Endothelial cell (in vitro differentiated cells): Measurements from ENCODE around the gene UBE2M. TPM values are rescaled to one million over a fixed set of nuclear protein-coding genes. Genes with fewer than 3 reads are reported as not detected.
"Not testable (repeated sequence)": the region's sequence is repeated elsewhere in the genome, so short reads cannot be mapped to it uniquely, and the experiment has no call there.

Experiments used
- DNase-seq: peaks from one replicate; pipeline ENCODE4 v3.0.0; 2021; ENCODE audit warnings: low spot score
- H3K27ac Mint-ChIP-seq: one replicate; pipeline ENCODE4 v1.8.0; 2021; ENCODE audit warnings: mixed read lengths, inconsistent platforms; ENCODE audit not compliant: unreplicated experiment
- H3K27me3 Mint-ChIP-seq: one replicate; pipeline ENCODE4 v1.8.0; 2021; ENCODE audit warnings: mild to moderate bottlenecking, moderate library complexity, mixed read lengths, inconsistent platforms; ENCODE audit not compliant: unreplicated experiment
- H3K36me3 Mint-ChIP-seq: one replicate; pipeline ENCODE4 v1.8.0; 2021; ENCODE audit warnings: mild to moderate bottlenecking, low read depth, mixed read lengths, inconsistent platforms; ENCODE audit not compliant: unreplicated experiment
- H3K4me1 Mint-ChIP-seq: one replicate; pipeline ENCODE4 v1.8.0; 2021; ENCODE audit warnings: mild to moderate bottlenecking, mixed read lengths, inconsistent platforms; ENCODE audit not compliant: unreplicated experiment
- H3K4me3 Mint-ChIP-seq: one replicate; pipeline ENCODE4 v1.8.0; 2021; ENCODE audit warnings: mild to moderate bottlenecking, mixed read lengths, inconsistent platforms; ENCODE audit not compliant: unreplicated experiment
- H3K9me3 Mint-ChIP-seq: one replicate; pipeline ENCODE4 v1.8.0; 2021; ENCODE audit warnings: mixed read lengths, inconsistent platforms; ENCODE audit not compliant: unreplicated experiment
- total RNA-seq: library from RNA; stranded (reverse); fragmentation: NEBNext Ultra II Directional; extraction: Animal tissue kit (Norgen Biotek cat#: 25700); gene quantifications from one replicate; pipeline ENCODE4 v1.2.1, GENCODE V29; 2021; ENCODE audit not compliant: unreplicated experiment
- TF ChIP-seq, protein P1 (sequence below): fragments of 200-600 bp; sonication (generic); IDR thresholded peaks from one replicate; pipeline ENCODE4 v1.5.0; 2021; ENCODE audit warnings: antibody characterized with exemption; ENCODE audit not compliant: unreplicated experiment

The UBE2M gene
- total RNA-seq, 1 donor from 2014 or later, result 81.6 TPM

DNA sequence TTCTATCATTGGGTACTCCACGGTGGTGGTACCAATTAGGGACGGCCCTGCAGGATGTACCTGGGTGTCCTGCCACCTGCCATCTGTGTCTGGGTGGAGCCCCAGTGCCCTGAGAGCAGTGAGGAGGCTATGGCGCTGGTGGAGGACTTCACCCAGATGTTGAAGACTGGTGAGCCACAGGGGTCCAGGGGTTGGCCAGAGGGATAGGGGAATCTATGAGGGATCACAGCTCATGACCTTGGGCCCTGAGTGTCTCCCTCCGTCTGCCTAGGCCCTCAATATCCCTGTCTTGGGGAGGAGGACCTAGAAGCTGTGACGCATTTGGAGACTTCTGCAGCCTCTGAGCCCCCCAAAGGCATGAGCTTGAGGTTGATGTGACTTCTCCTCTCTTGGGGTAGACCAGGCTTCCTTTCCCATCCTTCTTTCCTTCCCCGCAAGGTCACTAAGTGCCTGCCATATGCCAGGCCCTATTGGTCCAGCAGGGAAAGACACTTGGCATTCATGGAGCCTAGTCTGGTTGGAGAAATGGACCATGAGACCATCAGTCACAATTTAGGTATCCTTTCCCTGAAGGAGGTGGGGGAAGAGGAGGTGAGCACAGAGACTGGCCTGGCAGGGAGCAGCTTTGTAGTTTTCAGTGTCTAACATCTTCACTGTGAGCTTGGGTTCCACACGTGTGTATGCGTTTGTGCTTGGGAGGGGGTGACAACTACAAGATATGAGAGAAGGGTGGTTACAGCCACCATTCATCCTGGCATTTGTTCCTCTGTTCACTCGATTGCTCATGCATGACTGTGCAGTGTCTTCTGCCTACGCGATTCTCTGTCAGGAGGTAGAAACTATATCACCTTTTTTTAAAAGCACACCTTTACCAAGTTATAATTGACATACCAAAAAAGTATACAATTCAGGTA is 19.9 kb upstream of the UBE2M start:
- H3K27me3 Mint-ChIP-seq, result peaks cover 15% of the 10 kb centered on the region
- no peak for DNase-seq
- TF ChIP-seq, protein P1, sequence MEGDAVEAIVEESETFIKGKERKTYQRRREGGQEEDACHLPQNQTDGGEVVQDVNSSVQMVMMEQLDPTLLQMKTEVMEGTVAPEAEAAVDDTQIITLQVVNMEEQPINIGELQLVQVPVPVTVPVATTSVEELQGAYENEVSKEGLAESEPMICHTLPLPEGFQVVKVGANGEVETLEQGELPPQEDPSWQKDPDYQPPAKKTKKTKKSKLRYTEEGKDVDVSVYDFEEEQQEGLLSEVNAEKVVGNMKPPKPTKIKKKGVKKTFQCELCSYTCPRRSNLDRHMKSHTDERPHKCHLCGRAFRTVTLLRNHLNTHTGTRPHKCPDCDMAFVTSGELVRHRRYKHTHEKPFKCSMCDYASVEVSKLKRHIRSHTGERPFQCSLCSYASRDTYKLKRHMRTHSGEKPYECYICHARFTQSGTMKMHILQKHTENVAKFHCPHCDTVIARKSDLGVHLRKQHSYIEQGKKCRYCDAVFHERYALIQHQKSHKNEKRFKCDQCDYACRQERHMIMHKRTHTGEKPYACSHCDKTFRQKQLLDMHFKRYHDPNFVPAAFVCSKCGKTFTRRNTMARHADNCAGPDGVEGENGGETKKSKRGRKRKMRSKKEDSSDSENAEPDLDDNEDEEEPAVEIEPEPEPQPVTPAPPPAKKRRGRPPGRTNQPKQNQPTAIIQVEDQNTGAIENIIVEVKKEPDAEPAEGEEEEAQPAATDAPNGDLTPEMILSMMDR, result no peak
- no peaks in the 10 kb centered on the region for H3K9me3 Mint-ChIP-seq
- H3K4me3 Mint-ChIP-seq, result peak overlapping the region; percentile 51
- H3K36me3 Mint-ChIP-seq, result peaks cover 23% of the 10 kb centered on the region
- H3K4me1 Mint-ChIP-seq, result peaks cover 25% of the 10 kb centered on the region
- H3K27ac Mint-ChIP-seq, result no peak overlapping the region

DNA sequence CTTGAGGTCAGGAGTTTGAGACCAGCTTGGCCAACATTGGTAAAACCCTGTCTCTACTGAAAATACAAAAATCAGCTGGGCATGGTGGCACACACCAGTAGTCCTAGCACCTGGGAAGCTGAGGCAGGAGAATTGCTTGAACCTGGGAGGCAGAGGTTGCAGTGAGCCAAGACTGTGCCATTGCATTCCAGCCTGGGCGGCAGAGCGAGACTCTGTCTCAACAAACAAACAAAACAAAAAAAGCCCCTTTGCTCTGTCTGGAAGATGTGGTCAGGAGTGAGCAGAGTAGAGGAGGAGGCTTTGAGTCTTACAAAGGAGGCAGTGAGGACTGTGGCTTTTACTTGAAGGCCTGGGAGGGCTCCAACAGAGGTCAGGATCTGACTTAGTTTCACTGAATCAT is 19.2 kb upstream of the UBE2M start:
- H3K4me1 Mint-ChIP-seq, result peaks cover 28% of the 10 kb centered on the region
- peaks cover 20% of the 10 kb centered on the region for H3K27me3 Mint-ChIP-seq
- H3K36me3 Mint-ChIP-seq, result peaks cover 19% of the 10 kb centered on the region
- not testable (repeated sequence) for H3K9me3 Mint-ChIP-seq, DNase-seq
- H3K27ac Mint-ChIP-seq, result peak overlapping the region; percentile 26
- H3K4me3 Mint-ChIP-seq, result peak overlapping the region; percentile 51

DNA sequence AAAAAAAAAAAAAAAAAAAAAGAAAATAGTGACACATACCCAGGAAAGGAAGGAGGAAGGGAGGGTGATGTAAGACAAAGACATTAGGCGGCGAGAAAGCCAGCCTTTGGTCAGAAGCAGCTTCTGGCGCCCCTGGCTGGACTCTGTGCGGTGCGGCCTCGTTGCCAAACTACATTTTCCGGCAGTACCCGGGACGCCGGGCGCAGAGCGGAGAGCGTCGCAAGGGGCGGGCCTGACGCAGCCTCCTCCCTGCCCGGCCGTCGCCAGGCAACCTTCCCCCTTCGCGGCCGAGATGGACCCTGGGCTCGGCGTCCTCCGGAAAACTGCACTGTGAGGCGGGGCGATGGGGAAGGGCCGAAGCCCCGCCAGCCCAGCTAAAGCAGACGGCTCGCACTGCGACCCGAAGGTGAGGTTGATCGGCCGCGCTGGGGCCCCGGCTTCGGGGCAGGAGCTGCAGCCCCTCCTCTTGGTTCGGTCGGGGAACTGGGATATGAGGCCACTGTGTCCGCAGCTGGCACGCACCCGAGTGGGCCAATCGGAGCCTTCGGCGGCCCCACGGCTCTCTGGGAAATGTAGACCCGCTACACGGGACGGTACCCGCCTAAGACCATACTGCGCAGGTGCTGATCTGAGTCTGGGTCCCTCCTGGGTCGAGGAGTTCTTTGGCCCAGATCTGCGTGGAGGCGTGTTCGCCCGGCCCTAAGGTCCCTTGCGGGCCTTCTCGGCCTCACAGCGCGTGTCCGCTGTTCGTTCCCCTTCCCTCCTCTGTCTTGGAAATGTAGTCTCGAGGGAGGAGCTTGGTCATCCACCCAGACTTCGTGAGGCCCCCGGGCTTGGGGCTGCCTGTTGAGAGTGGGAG is 17.0 kb upstream of the UBE2M start:
- Mint-ChIP-seq H3K27me3 (peaks cover 22% of the 10 kb centered on the region), H3K9me3 (no peaks in the 10 kb centered on the region), H3K4me3 (peak overlapping the region; percentile 91), H3K27ac (peak overlapping the region; percentile 92), H3K36me3 (peaks cover 17% of the 10 kb centered on the region), H3K4me1 (peaks cover 33% of the 10 kb centered on the region)
- DNase-seq, result peak; percentile 85
- TF ChIP-seq, protein P1, result no peak

DNA sequence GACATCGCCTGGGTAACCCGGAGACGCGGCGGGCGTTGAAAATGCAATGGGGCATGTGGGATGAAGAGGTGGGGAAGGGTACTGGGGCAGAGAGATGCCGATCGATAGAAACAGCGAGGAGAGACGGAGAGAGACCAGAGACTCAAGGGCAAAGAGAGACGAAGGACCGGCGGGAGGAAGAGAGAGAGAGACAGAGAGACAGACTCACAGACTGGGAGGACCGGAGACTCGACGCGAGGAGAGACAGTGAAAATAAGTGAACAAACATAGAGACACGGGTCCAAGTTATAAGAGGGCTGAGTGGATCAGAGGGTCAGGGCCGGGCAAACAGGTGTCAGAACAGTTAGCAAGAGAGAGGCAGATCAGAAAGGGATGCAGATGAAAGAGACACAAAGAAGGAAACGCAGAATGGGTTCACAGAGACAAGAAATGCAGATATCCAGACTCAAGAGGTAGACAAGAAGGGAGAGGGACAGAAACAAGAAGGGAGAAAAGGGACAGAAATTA is 15.3 kb upstream of the UBE2M start:
- H3K27me3 Mint-ChIP-seq, result peaks cover 24% of the 10 kb centered on the region
- no peak for DNase-seq
- H3K9me3 Mint-ChIP-seq, result no peaks in the 10 kb centered on the region
- H3K4me3 Mint-ChIP-seq, result peak overlapping the region; percentile 99
- H3K4me1 Mint-ChIP-seq, result peaks cover 24% of the 10 kb centered on the region
- H3K27ac Mint-ChIP-seq, result peak overlapping the region; percentile 100
- peaks cover 28% of the 10 kb centered on the region for H3K36me3 Mint-ChIP-seq
- TF ChIP-seq, protein P1, result no peak

DNA sequence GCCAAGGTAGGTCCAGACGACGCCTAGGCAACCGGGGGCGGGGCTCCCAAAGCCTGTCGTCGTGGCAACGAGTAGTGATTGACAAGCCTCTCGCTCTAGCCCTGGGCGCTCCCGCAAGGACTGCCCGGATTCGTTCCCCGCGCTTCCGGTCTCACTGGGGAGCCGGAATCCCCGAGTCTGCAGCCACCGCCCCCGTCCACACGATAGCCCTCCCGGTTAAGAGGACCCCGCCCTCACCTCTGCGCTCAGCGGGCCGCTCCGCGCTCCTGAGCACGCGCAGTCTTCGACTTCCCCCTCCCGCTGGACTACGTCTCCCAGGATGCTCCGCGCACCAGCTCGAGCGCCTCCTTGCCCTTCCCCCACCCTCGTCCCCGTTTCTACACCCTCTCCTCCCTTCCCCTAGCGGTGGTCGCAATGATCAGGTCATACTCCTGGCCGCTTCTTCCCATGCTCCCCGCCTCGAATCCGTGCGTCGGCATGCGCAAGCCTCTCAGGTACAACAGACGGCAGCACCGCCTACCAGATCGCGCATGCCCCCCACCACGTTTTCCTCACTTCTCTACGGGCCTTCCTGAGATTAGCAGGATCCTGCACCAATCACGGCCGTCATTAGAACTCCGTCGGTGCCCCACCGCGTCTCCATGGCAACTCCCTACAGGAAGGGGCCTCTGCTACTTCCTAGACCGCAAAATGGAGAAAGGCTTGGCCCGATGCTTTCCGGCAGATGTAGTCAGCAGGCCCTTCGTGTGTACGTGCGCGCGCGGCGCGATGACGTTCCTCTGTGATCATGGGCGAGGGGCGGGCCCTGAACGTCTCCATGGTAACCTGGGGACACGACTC is 14.6 kb upstream of the UBE2M start, which contains the start of gene MZF1:
TSS of gene MZF1 (minus strand) at position 518 of the 840 bp plus-strand sequence. CDS start 1,946 bp downstream, outside the sequence.
- Mint-ChIP-seq H3K4me1 (peaks cover 24% of the 10 kb centered on the region), H3K27ac (peak within 1 kb of the TSS; percentile 100), H3K27me3 (peaks cover 27% of the 10 kb centered on the region), H3K4me3 (peak within 1 kb of the TSS; percentile 99), H3K9me3 (no peaks in the 10 kb centered on the region), H3K36me3 (peaks cover 32% of the 10 kb centered on the region)
- DNase-seq, result peak; percentile 98
- TF ChIP-seq, protein P1, result no peak
